NT2/D1 (cell line): Measurements from ENCODE around the gene GLUL.

Experiments
- DNase-seq: peaks from one replicate; pipeline ENCODE4 v3.0.0-alpha.2; 2011; ENCODE audit warnings: low read depth, low spot score
- H3K27me3 ChIP-seq: 2 replicates; pipeline ENCODE4 v1.6.0; 2011; ENCODE audit warnings: mild to moderate bottlenecking; ENCODE audit not compliant: insufficient read length, insufficient read depth
- H3K36me3 ChIP-seq: 2 replicates; pipeline ENCODE4 v1.6.1; 2011; ENCODE audit warnings: mild to moderate bottlenecking, low read length, mixed read lengths; ENCODE audit not compliant: insufficient read depth, insufficient read length
- H3K4me1 ChIP-seq: 2 replicates; pipeline ENCODE4 v1.5.1; 2011; ENCODE audit not compliant: insufficient read depth, insufficient read length
- H3K4me3 ChIP-seq: 2 replicates; pipeline ENCODE4 v1.5.1; 2011; ENCODE audit warnings: low read depth; ENCODE audit not compliant: insufficient read length
- H3K9ac ChIP-seq: 2 replicates; pipeline ENCODE4 v1.6.0; 2011; ENCODE audit warnings: low read depth; ENCODE audit not compliant: insufficient read length
- H3K9me3 ChIP-seq: 2 replicates; pipeline ENCODE4 v1.5.1; 2011; ENCODE audit warnings: mild to moderate bottlenecking, low read length; ENCODE audit not compliant: insufficient read depth
- SUZ12 ChIP-seq: IDR thresholded peaks from 2 replicates; pipeline ENCODE4 v1.6.1; 2011; ENCODE audit not compliant: insufficient read length, insufficient read depth; ENCODE audit errors: extremely low read depth
- YY1 ChIP-seq: IDR thresholded peaks from 2 replicates; pipeline ENCODE4 v1.6.1; 2011; ENCODE audit not compliant: insufficient read length, insufficient read depth
- ZNF274 ChIP-seq: IDR thresholded peaks from 2 replicates; pipeline ENCODE4 v1.6.1; 2011; ENCODE audit warnings: mild to moderate bottlenecking, low read depth, low read length

Gene GLUL

GRCh38 chr1:182332261-182333060 is 59.1 kb downstream of the GLUL start:
- TF ChIP-seq ZNF274, result no peak
- no peak for TF ChIP-seq SUZ12
- TF ChIP-seq YY1, result no peak
- no peaks in the 10 kb centered on the region for H3K36me3 ChIP-seq

More at GRCh38 chr1:182332261-182333060, 59.1 kb downstream of the GLUL start:
- DNase-seq, result no peak
- no peak overlapping the region for H3K4me3 ChIP-seq
- no peaks in the 10 kb centered on the region for H3K27me3 ChIP-seq
- H3K9ac ChIP-seq, result no peak overlapping the region
- no peaks in the 10 kb centered on the region for H3K9me3 ChIP-seq
- peaks cover 3% of the 10 kb centered on the region for H3K4me1 ChIP-seq
